ENCODE data around the gene PIK3R3.

PIK3R3 gene

DNA sequence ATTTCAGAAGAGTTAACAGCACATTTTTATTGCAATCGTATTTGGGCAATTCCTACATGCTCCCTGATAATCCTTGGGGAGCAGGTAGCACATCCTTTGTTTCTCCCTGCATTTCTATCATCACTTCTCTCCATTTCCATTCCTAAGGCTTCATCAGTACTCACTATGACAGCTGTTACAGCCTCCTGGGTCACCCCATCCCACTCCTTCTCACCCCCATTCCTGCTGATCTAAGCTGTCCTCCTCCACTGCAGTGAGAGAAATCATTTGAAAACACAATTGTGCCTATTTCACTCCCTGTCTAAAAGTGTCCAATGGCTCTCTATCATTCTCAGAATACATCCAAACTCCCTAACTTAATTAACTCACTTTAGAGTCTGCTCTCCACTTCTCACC lies 25.5 kb upstream of the PIK3R3 start:
- DNase-seq (ENCODE audit: low read depth in 3 of 3), result no peak

- no peak for DNase-seq (ENCODE audit: low read depth in 3 of 3)
Observed at GRCh38 chr1:46153732-46154131, 21.3 kb upstream of the PIK3R3 start.

- DNase-seq (ENCODE audit: low read depth in 3 of 3), result no peak
Observed at GRCh38 chr1:46153228-46153627, 20.8 kb upstream of the PIK3R3 start.

DNA sequence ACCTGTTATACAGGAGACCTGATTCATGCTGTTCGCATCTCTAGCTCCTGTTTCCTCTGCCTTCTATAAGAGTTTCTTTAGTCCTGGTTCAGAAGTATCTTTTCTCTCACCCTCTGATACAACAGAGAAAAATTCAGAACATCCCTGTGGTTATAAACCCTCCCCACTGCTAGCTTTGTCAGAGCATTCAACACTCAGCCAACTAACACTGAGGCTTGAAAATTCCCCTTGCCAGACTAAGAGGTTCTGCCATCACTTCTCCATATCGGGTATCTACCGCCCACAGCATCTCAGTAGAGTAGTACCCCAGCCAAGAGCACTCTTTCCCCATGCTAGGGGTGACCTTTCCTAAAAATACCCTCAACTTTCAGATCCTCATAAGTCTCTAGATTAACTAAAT lies 19.6 kb upstream of the PIK3R3 start:
- no peak for DNase-seq (ENCODE audit: low read depth in 3 of 3)

DNA sequence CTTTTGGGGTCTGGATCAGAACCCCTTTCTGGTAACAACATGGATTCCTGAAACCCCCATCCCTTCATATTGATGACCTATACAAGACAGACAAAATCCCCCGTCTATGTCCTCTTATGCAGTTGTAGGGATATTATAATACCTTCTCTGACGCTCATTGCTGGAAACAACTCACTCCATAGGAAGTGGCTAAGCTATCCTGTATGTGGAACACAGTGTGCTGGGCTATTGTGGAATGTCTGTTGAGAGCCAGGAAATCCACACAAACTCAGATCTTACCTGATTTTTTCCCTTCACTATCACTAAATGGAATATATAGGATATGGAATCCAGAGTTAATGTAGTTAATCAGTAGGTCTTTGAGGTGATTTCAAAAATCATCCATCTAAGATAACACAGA lies 17.7 kb upstream of the PIK3R3 start:
- DNase-seq (ENCODE audit: low read depth in 3 of 3), result no peak

GRCh38 chr1:46148318-46148717 lies 15.9 kb upstream of the PIK3R3 start:
- no peak for DNase-seq (ENCODE audit: low read depth in 3 of 3)

- DNase-seq (ENCODE audit: low read depth in 3 of 3), result no peak
Observed at GRCh38 chr1:46137916-46138315, 5.5 kb upstream of the PIK3R3 start.

- no peak for DNase-seq (ENCODE audit: low read depth in 3 of 3)
Observed at GRCh38 chr1:46136711-46137110, 4.3 kb upstream of the PIK3R3 start.

DNA sequence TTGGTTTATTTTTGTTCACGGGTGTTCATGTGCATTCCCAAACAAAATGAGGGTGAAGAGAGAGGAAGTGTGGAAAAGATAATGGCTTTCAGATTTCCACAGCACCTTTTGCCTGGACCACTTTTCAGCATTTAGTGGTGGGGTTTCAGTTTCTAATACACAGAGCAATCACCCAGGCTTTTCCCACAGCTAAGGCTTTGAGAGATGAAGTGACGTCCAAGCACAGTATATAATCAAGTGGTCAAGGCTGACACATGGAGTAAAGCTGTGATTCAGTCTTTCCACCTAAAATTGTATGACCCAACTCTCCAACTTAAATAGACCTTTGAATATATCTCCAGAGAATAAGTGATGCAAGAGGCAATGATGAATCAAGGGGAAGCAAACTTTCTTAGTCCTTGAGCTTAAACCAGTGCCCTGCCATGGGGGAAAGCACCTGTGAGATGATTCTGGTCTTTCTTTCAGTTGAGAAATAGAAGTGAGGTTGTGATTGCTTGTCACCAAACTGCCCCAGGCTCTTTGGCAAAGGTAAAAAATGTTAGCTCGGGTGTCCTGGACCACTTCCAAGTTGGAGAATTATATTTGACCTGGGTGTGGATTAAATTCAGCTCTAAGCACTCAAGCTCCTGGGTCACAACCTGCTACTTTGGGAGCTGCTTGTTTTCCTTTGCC lies 2.4 kb upstream of the PIK3R3 start:
- DNase-seq (ENCODE audit: low read depth in 3 of 3), result no peak

DNA sequence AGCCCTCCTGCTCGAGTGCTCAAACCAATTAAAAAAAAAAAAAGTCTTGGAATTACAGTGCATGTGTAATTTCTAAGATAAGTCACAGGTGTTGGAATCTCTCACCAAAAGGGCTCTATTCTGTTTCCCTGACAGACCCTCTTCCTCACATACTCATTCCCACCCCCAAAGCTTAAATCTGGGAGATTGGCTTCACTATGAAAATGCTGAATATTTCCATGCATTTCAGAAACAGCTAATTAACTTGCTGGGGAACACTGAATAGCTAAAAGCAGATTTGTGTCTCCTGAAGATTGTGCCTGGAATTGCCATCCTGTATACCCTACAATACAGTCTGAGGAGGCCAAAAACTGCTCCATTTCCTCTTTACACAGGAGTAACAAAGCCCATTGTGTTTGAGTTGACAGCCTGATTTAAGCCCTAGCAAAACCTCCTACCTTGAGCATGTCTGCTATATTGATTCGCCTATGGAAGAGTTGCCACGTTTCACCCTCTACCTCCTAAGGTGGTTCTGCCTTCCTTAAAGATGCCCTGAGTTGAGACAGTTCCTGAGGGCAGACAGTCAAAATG lies 1.4 kb upstream of the PIK3R3 start:
- DNase-seq (ENCODE audit: low read depth in 3 of 3), result no peak

- DNase-seq (ENCODE audit: low read depth in 3 of 3), result peak in 1 of 3 experiments; percentile 5
Observed at GRCh38 chr1:46133181-46133658, 791 bp upstream of the PIK3R3 start.

DNA sequence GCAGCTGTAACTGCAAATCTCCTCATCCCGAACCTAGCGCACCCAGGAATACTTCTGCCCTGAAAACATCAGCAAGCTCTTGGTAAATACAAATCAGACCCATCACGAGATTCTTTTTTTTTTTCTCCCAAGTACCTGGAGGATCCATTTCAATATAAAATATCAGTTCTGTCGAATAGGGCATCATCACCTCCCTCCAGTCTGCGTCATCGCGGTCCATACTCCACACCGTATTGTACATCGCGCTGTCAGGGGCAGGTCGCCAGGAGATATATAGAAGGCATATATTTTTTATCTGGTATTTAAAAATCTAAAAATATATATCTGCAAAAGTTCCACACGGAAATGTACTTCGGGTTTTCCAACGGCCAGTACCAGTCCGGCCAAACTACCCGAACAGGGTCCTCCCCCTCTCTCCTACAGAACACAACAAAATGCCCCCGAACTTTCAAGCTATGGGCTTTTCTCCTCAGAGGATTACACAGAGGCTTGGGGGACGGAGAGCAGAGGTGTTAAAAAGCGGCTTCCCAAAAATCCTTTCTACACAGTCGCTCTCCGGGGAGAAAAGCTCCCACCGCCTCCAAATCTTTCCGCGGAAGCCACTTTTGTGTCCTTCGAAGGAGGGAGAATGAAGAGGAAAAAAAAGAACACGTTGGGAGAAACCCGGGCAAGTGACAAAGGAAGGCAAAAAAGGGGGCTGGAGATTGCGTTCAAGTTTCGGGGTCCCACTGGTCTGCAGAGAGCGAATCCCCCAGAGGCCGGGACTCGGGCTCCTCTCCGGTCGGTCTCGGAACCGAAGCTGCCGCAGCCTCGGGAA lies 509 bp downstream of the PIK3R3 start:
- DNase-seq (ENCODE audit: low read depth in 3 of 3), result peak; percentile 6 to 17 (median 12)

- no peak for DNase-seq (ENCODE audit: low read depth in 3 of 3)
Observed at GRCh38 chr1:46131093-46131492, 1.3 kb downstream of the PIK3R3 start.

DNA sequence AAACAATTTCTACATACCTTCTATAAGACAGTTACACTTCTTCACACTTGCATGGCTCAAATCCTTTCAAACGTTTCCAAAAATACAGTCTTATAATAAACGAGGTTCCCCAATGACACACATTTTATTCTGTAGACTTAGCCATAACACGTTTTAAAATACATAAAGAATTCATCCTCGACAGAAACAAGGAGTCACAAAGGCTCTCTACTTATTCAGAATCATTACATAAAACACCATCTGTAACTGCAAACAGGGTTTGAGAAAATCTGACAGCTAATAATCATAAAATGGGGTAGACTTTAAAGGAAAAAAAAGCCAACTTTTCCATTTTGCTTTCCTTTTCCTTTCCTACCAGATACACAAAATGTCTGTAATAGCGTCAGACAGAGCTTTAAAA lies 1.8 kb downstream of the PIK3R3 start:
- no peak for DNase-seq (ENCODE audit: low read depth in 3 of 3)

- DNase-seq (ENCODE audit: low read depth in 3 of 3), result no peak
Observed at GRCh38 chr1:46130121-46130520, 2.3 kb downstream of the PIK3R3 start.

DNA sequence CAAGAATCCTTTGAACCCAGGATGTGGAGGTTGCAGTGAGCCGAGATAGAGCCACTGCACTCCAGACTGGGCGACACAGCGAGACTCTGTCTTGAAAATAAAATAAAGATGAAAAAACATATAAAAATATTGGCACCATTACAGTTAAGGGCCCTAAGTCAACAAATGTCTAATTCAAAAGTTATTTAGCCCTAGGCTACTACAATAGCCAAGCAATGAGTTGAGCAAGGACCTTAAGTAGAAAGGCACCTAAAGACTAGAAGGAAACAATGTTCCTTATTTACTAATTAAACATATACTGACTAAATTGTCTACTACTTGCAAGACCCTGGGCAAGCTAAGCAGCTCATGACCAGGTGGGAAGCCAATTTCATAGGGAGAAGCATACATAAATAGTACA lies 4.1 kb downstream of the PIK3R3 start:
- DNase-seq (ENCODE audit: low read depth in 3 of 3), result no peak

DNA sequence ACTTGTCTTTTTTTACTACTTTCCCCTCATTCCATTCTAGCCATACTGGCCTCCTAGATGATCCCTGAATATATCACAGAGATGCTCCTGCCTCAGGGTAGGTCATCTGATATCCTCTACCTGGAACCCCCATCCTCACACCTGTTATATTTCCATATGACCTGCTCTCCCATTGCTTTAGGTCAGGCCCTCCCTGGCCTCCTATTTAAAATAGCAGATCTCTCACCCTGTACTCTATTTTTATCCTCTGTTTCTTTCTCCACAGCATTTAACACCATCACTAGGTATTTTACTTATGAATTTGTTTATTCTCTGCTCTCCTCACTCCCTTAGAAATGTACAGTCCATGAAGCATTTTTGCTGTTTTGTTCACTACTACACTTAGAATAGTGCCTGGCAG lies 13.6 kb downstream of the PIK3R3 start:
- DNase-seq (ENCODE audit: low read depth in 3 of 3), result no peak

- no peak for DNase-seq (ENCODE audit: low read depth in 3 of 3)
Observed at GRCh38 chr1:46117810-46118494, 14.5 kb downstream of the PIK3R3 start.

GRCh38 chr1:46114925-46115603 lies 17.4 kb downstream of the PIK3R3 start:
- no peak for DNase-seq (ENCODE audit: low read depth in 3 of 3)

DNA sequence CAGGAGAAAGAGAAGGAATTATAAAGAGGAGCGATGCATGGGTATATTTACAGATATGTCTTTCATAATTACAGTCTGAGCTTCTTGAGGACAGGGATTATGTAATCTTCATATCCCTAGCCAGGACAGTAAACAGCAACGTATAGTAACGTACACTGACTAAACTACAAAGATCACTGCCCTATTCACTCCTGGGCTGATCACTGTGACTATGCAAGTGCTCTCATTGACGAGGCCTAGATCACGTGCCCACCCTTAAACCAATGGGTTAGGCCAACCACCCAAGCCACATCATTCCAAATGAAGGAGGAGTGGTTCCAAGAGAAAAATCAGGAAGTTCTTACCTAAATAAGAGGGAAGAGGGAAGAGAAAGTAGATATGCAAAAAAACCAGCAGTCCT lies 18.5 kb downstream of the PIK3R3 start:
- DNase-seq (ENCODE audit: low read depth in 3 of 3), result no peak

DNA sequence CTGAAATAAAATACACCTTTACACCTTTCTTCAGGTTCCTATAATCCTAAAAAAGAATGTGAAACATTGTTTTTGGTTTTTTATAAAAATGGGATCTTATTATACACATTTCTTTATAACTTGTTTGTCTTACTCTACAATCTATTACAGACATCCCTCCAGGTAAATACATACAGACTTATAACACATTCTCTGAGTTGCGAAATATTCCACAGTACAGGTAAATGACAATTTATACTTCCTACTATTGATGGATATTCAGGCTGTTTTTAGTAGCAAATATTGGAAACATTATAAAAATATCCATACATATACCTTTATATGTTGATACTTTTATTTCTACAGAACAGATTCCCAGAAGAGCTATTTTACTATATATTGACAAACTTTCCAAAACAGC lies 20.3 kb downstream of the PIK3R3 start:
- DNase-seq (ENCODE audit: low read depth in 3 of 3), result no peak

DNA sequence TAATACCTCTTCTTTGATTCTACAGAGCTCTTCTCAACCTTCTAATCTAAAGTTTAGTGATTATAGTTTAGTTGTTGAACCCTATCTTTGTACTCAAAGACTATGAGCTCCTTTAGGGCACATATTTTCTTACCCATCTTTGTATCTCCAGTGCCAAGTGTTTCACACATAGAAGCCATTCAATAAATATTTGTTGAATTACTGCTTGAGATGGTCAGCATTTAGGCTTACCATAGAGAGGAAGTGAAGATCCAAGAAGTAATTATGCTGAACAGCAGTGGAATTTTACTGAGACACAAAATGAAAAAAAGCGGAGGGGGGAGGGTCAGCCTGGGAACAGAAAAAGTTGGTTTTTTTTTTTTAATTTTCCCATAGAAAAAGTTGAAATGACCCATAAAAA lies 21.9 kb downstream of the PIK3R3 start:
- DNase-seq (ENCODE audit: low read depth in 3 of 3), result no peak

All from stimulated activated CD4-positive, alpha-beta T cell treated with anti-CD3 and anti-CD28 coated beads, TNF-alpha, amount 100 ng/mL, for 24 hours (primary cell).